Measurements from ENCODE around the gene ITGAD.

DNA sequence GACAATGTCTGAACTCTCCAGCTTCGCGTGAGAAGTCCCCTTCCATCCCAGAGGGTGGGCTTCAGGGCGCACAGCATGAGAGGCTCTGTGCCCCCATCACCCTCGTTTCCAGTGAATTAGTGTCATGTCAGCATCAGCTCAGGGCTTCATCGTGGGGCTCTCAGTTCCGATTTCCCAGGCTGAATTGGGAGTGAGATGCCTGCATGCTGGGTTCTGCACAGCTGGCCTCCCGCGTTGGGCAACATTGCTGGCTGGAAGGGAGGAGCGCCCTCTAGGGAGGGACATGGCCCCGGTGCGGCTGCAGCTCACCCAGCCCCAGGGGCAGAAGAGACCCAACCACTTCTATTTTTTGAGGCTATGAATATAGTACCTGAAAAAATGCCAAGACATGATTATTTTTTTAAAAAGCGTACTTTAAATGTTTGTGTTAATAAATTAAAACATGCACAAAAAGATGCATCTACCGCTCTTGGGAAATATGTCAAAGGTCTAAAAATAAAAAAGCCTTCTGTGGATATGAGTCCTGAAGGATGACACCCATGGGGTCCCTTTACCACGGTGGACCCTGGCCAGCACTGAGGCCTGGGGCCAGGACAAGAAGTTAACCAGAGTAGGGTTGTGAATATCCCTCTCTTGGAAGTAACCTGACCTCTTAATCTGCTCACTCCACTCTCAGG is 10.5 kb upstream of the ITGAD start:
- TF ChIP-seq, protein P1, sequence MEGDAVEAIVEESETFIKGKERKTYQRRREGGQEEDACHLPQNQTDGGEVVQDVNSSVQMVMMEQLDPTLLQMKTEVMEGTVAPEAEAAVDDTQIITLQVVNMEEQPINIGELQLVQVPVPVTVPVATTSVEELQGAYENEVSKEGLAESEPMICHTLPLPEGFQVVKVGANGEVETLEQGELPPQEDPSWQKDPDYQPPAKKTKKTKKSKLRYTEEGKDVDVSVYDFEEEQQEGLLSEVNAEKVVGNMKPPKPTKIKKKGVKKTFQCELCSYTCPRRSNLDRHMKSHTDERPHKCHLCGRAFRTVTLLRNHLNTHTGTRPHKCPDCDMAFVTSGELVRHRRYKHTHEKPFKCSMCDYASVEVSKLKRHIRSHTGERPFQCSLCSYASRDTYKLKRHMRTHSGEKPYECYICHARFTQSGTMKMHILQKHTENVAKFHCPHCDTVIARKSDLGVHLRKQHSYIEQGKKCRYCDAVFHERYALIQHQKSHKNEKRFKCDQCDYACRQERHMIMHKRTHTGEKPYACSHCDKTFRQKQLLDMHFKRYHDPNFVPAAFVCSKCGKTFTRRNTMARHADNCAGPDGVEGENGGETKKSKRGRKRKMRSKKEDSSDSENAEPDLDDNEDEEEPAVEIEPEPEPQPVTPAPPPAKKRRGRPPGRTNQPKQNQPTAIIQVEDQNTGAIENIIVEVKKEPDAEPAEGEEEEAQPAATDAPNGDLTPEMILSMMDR (IDR thresholded peaks at IDR 0.05): peak; percentile 70
- no peak for TF ChIP-seq MXI1 (IDR thresholded peaks at IDR 0.05; ENCODE audit: low read depth, low read length)
- TF ChIP-seq POLR2AphosphoS5 (IDR thresholded peaks at IDR 0.05; ENCODE audit: low read depth, low read length): no peak
- no peak for TF ChIP-seq RFX5 (IDR thresholded peaks at IDR 0.05; ENCODE audit: low read length)
- no peak for TF ChIP-seq EP300 (IDR thresholded peaks at IDR 0.05; ENCODE audit: borderline replicate concordance in 1 of 2, low read depth in 1 of 2, low read length in 1 of 2)
- TF ChIP-seq JUND (IDR thresholded peaks at IDR 0.05): no peak
- TF ChIP-seq, protein P2, sequence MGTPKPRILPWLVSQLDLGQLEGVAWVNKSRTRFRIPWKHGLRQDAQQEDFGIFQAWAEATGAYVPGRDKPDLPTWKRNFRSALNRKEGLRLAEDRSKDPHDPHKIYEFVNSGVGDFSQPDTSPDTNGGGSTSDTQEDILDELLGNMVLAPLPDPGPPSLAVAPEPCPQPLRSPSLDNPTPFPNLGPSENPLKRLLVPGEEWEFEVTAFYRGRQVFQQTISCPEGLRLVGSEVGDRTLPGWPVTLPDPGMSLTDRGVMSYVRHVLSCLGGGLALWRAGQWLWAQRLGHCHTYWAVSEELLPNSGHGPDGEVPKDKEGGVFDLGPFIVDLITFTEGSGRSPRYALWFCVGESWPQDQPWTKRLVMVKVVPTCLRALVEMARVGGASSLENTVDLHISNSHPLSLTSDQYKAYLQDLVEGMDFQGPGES (IDR thresholded peaks at IDR 0.05; ENCODE audit: low read depth, low read length): no peak
- TF ChIP-seq, protein P3, sequence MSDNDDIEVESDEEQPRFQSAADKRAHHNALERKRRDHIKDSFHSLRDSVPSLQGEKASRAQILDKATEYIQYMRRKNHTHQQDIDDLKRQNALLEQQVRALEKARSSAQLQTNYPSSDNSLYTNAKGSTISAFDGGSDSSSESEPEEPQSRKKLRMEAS (IDR thresholded peaks at IDR 0.05; ENCODE audit: low read depth): 0 out of 2 replicates have a peak, but pooled peaks have one; percentile 16
- no peak for TF ChIP-seq FOXJ3 (CRISPR knock-in tag; IDR thresholded peaks at IDR 0.05)
- TF ChIP-seq FOXM1 (IDR thresholded peaks at IDR 0.05; ENCODE audit: low read depth): no peak
- no peak for TF ChIP-seq FOSL2 (IDR thresholded peaks at IDR 0.05; ENCODE audit: borderline replicate concordance, low read depth)
- no peak for TF ChIP-seq RCOR1 (IDR thresholded peaks at IDR 0.05; ENCODE audit: low read length)
- TF ChIP-seq, protein P4, sequence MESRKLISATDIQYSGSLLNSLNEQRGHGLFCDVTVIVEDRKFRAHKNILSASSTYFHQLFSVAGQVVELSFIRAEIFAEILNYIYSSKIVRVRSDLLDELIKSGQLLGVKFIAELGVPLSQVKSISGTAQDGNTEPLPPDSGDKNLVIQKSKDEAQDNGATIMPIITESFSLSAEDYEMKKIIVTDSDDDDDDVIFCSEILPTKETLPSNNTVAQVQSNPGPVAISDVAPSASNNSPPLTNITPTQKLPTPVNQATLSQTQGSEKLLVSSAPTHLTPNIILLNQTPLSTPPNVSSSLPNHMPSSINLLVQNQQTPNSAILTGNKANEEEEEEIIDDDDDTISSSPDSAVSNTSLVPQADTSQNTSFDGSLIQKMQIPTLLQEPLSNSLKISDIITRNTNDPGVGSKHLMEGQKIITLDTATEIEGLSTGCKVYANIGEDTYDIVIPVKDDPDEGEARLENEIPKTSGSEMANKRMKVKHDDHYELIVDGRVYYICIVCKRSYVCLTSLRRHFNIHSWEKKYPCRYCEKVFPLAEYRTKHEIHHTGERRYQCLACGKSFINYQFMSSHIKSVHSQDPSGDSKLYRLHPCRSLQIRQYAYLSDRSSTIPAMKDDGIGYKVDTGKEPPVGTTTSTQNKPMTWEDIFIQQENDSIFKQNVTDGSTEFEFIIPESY (IDR thresholded peaks at IDR 0.05; ENCODE audit: borderline replicate concordance, low read depth): no peak

Measured in SK-N-SH (cell line).